K562 (cell line): ENCODE measurements around the gene ZNF17. TPM values are rescaled to one million over a fixed set of nuclear protein-coding genes. Genes with fewer than 3 reads are reported as not detected.

Source experiments
- ATF2 ChIP-seq: sonication (generic); formaldehyde crosslinking; IDR thresholded peaks from 2 replicates; pipeline ENCODE4 v1.8.1; 2022; ENCODE audit warnings: missing genetic modification reagents
- BRCA1 ChIP-seq, 2 experiments: fragments of 450-650 bp in 1 of 2; sonication (generic) in 1 of 2; formaldehyde crosslinking in 1 of 2; IDR thresholded peaks; 2 replicates each; pipeline versions ENCODE4 v1.5.0 to v1.6.1; 2017 to 2020; ENCODE audit warnings: mild to moderate bottlenecking in 1 of 2, missing genetic modification reagents in 1 of 2
- CBFB ChIP-seq: sonication (generic); formaldehyde crosslinking; IDR thresholded peaks from 2 replicates; pipeline ENCODE4 v1.4.0; 2020; ENCODE audit warnings: mild to moderate bottlenecking, missing genetic modification reagents
- CHAMP1 ChIP-seq: fragments of 450-650 bp; IDR thresholded peaks from 2 replicates; pipeline ENCODE4 v1.6.1; 2016; ENCODE audit warnings: mild to moderate bottlenecking
- DMBX1 ChIP-seq: fragments of 250-450 bp; sonication (Bioruptor Pico); IDR thresholded peaks from 2 replicates; pipeline ENCODE4 v1.8.0; 2022; ENCODE audit warnings: inconsistent platforms, mild to moderate bottlenecking, moderate library complexity, borderline replicate concordance
- EP300 ChIP-seq: IDR thresholded peaks from 2 replicates; pipeline ENCODE4 v1.6.1; 2012; ENCODE audit warnings: low read length, improper control_type of control experiment
- ETV5 ChIP-seq: sonication (generic); formaldehyde crosslinking; IDR thresholded peaks from 2 replicates; pipeline ENCODE4 v1.4.0; 2020; ENCODE audit warnings: low read depth, mild to moderate bottlenecking, missing genetic modification reagents
- EZH2 ChIP-seq: IDR thresholded peaks from 2 replicates; pipeline ENCODE4 v1.6.1; 2012; ENCODE audit warnings: low read depth, mild to moderate bottlenecking, inconsistent platforms, low read length, borderline replicate concordance
- HDGF ChIP-seq: fragments of 450-650 bp; IDR thresholded peaks from 2 replicates; pipeline ENCODE4 v1.6.1; 2016
- HNRNPLL ChIP-seq: fragments of 200-400 bp; formaldehyde crosslinking; IDR thresholded peaks from 2 replicates; pipeline ENCODE4 v1.6.1; 2017; ENCODE audit warnings: low read length, low read depth, mild to moderate bottlenecking; ENCODE audit not compliant: poor library complexity, severe bottlenecking
- MED1 ChIP-seq: sonication (generic); formaldehyde crosslinking; IDR thresholded peaks from 2 replicates; pipeline ENCODE4 v1.8.1; 2023; ENCODE audit warnings: missing genetic modification reagents, borderline replicate concordance
- MLX ChIP-seq, 2 experiments: fragments of 450-650 bp in 1 of 2; sonication (generic) in 1 of 2; formaldehyde crosslinking; conservative IDR thresholded peaks; 2 replicates each; pipeline versions ENCODE4 v1.4.0 to v1.8.1; 2020 to 2022; ENCODE audit warnings: mild to moderate bottlenecking in 1 of 2, missing genetic modification reagents in 1 of 2
- MTA3 ChIP-seq: fragments of 450-650 bp; formaldehyde crosslinking; IDR thresholded peaks from 2 replicates; pipeline ENCODE4 v1.6.1; 2017; ENCODE audit warnings: mild to moderate bottlenecking, borderline replicate concordance
- NR0B1 ChIP-seq: fragments of 450-650 bp; IDR thresholded peaks from one replicate; pipeline ENCODE4 v1.6.1; 2018; ENCODE audit warnings: mild to moderate bottlenecking, moderate library complexity; ENCODE audit not compliant: partially characterized antibody
- OTX1 ChIP-seq: fragments of 450-650 bp; formaldehyde crosslinking; IDR thresholded peaks from 2 replicates; pipeline ENCODE4 v1.4.0; 2022; ENCODE audit warnings: mild to moderate bottlenecking
- RBM14 ChIP-seq: fragments of 200-400 bp; formaldehyde crosslinking; IDR thresholded peaks from 2 replicates; pipeline ENCODE4 v1.6.1; 2018; ENCODE audit warnings: low read depth, mild to moderate bottlenecking, low read length, moderate library complexity, borderline replicate concordance; ENCODE audit not compliant: insufficient read depth
- SAFB ChIP-seq: fragments of 200-400 bp; formaldehyde crosslinking; IDR thresholded peaks from 2 replicates; pipeline ENCODE4 v1.6.1; 2017; ENCODE audit warnings: low read depth, low read length, borderline replicate concordance
- TEAD4 ChIP-seq, 2 experiments: sonication (generic) in 1 of 2; formaldehyde crosslinking in 1 of 2; IDR thresholded peaks; 2 replicates each; pipeline versions ENCODE4 v1.6.1 to v1.8.0; 2012 to 2022; ENCODE audit warnings: borderline replicate concordance in 1 of 2, inconsistent platforms in 1 of 2, low read length in 1 of 2, mild to moderate bottlenecking in 1 of 2, missing genetic modification reagents in 1 of 2
- ZBTB17 ChIP-seq: fragments of 450-650 bp; formaldehyde crosslinking; IDR thresholded peaks from 2 replicates; pipeline ENCODE4 v1.4.0; 2020; ENCODE audit warnings: mild to moderate bottlenecking
- ZNF232 ChIP-seq: sonication (generic); formaldehyde crosslinking; IDR thresholded peaks from 2 replicates; pipeline ENCODE4 v1.8.0; 2022; ENCODE audit warnings: mild to moderate bottlenecking, missing genetic modification reagents
- polyA plus RNA-seq, 8 experiments: library from polyadenylated mRNA; depleted of rRNA in 4 of 8; stranded (reverse) in 5 of 8; unstranded in 3 of 8; fragments of >200 nt; fragmentation: Nextera tagmentation in 2 of 8; fragmentation: Illumina TruSeq in 1 of 8; extraction: Ambion mirVana in 2 of 8; extraction: Trizol in 1 of 8; gene quantifications; 2 replicates each; pipeline versions ENCODE4 v1.2.1 to v1.2.3, GENCODE V29; 2011 to 2014; ENCODE audit warnings: inconsistent platforms in 1 of 8, missing spikeins in 1 of 8
- total RNA-seq, 7 experiments: library from RNA; depleted of rRNA in 6 of 7; stranded (reverse); fragments of >200 nt in 6 of 7; fragmentation: Illumina TruSeq in 2 of 7; extraction: Trizol in 2 of 7; gene quantifications; 2 replicates each; pipeline versions ENCODE4 v1.2.1 to v1.2.3, GENCODE V29; 2011 to 2021; ENCODE audit warnings: low replicate concordance in 1 of 7

The ZNF17 gene
- total and polyA plus RNA-seq, 9 of the 15 experiments (the other 6 are each of a cell fraction or from before 2014, with no cell fraction given): 5.3 to 8.6 (median 6.5) TPM

GRCh38 chr19:57389730-57390598 lies 21.0 kb upstream of the ZNF17 start, which contains the start of gene ZNF548 (continued):
- TF ChIP-seq ZNF232: 0 out of 2 replicates have a peak, but pooled peaks have one; percentile 30
- no peak for TF ChIP-seq MLX (CRISPR knock-in tag; conservative IDR thresholded peaks at IDR 0.05)
- no peak for TF ChIP-seq HDGF
- TF ChIP-seq ETV5 (CRISPR knock-in tag): 0 out of 2 replicates have a peak, but pooled peaks have one; percentile 74
- no peak for TF ChIP-seq RBM14
- TF ChIP-seq SAFB: no peak
- TF ChIP-seq HNRNPLL: peak; percentile 61
- no peak for TF ChIP-seq DMBX1 (CRISPR knock-in tag)
- TF ChIP-seq NR0B1: no peak
- TF ChIP-seq MED1 (CRISPR knock-in tag): no peak
- no peak for TF ChIP-seq EZH2
- peak; percentile 94 for TF ChIP-seq MTA3
- 0 out of 2 replicates have a peak, but pooled peaks have one; percentile 31 for TF ChIP-seq ZBTB17 (CRISPR knock-in tag)
- no peak for TF ChIP-seq EP300
- TF ChIP-seq BRCA1 (IDR thresholded peaks at IDR 0.05): no peak
- TF ChIP-seq BRCA1 (CRISPR knock-in tag; IDR thresholded peaks at IDR 0.05): no peak
- TF ChIP-seq CBFB (CRISPR knock-in tag): peak; percentile 67; the same call in 1 of the 2 replicates
- TF ChIP-seq OTX1 (CRISPR knock-in tag): no peak
- TF ChIP-seq CHAMP1: no peak
- no peak; the same call in 1 of the 2 replicates for TF ChIP-seq TEAD4 (IDR thresholded peaks at IDR 0.05; ENCODE audit: low read length)
- TF ChIP-seq TEAD4 (CRISPR knock-in tag; IDR thresholded peaks at IDR 0.05; ENCODE audit: borderline replicate concordance): no peak
- peak; percentile 74; the same call in 1 of the 2 replicates for TF ChIP-seq ATF2 (CRISPR knock-in tag)
